NCI-H526 treated with DMSO at 0.1 percent for 48 hours (cell line): Measurements from ENCODE around the gene CPED1.

ENCODE experiments used
- DNase-seq: peaks from one replicate; lab custom pipeline; 2025; lab: John Stamatoyannopoulos, UW

The CPED1 gene

DNA sequence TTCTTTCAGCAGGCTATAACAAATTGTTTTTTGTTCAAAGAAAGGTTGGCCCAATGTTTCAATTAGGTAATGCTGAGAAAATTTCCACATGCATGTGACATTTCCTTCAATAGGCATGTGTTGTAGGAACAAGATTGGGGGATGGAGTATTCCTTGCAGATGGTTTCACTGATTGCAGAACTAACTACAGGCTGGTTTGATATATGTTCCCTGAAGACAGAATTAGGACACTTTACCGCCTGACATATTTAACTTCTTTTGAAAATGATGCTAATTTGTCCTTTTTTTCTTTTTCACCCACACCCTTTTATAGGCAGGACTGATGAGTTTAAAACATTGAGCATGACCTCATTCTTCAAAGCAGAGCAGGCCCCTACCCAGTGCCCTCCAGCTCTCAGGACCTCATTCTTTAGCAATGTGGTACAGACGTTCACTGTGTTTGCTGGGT, 163.3 kb downstream of the CPED1 start:
- no peak for DNase-seq

- DNase-seq: no peak
These were observed 164.9 kb downstream of the CPED1 start for GRCh38 chr7:121153411-121153810.

GRCh38 chr7:121153995-121154394, 165.5 kb downstream of the CPED1 start:
- no peak for DNase-seq

DNA sequence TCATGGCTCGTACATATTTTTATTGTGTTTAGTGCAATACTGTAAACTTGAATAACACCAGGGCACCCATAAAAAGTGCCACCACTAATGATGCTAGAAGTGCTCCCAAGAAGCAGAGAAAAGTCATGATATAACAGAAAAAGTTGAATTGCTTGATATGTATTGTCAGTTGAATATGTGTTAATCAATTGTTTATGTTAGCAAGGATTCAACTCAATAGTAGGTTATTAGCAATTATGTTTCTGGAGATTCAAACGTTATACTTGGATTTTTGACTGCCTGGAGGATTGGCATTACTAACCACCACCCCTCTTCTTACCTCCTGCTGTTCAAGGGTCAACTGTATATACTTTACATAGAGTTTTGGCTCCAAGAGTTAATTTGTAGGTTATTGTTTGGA, 168.3 kb downstream of the CPED1 start:
- no peak for DNase-seq

DNA sequence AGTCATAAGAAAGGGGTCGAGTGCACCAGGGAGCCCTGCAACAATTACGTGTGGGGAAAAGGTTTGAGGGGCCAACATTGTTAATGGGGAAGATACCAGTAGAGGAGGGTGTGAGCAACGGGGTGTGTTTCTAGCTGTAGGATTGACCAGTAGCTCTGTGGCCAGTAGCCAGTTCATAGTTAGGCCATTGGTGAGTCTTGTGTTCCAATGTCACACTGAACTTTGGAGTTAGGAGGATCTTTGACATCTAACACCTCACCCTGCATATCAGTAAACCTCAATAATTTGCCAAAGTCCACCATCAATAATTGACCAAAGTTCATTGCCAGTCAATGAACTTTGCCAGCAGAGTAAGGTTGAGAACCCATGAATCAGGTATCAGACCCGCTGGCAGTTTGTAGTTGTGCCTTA, 168.8 kb downstream of the CPED1 start:
- no peak for DNase-seq

- no peak for DNase-seq
These were observed 169.5 kb downstream of the CPED1 start for GRCh38 chr7:121157885-121158590.

DNA sequence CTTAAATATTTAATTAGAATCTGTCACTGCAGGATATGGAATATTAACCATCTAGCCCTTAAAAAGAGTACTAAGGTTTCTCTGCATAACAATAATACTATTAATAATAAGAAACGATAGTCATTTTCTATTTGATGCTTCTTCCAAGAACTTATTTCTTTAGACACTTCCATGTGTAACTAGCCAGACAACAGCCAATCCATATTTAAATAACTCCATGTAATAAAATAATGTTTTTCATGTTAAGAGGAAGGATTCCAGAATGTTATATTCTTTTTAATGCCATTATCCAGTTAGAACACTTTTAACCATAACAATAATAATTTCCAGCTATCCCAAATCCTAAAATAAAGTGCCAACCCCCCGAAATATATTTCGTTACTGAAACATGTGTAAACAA, 170.2 kb downstream of the CPED1 start:
- no peak for DNase-seq

DNA sequence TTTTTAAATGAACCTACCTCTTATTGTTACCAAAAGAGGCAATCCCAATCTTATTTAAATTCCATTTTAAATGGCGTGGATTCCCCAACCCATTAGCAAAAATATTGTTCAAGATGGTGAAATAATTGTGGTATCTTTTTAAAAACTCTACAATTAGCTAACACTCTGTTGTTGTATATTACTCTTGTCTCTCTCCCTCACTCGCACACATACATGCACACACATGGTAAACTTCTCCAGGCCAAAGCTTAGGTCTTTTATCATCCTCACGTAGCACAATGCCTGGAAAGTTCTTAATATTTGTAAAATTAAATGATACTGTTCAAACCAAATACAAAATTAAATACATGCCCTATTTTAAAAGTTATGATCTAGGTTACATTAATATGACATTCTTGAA, 171.0 kb downstream of the CPED1 start:
- DNase-seq: no peak

DNA sequence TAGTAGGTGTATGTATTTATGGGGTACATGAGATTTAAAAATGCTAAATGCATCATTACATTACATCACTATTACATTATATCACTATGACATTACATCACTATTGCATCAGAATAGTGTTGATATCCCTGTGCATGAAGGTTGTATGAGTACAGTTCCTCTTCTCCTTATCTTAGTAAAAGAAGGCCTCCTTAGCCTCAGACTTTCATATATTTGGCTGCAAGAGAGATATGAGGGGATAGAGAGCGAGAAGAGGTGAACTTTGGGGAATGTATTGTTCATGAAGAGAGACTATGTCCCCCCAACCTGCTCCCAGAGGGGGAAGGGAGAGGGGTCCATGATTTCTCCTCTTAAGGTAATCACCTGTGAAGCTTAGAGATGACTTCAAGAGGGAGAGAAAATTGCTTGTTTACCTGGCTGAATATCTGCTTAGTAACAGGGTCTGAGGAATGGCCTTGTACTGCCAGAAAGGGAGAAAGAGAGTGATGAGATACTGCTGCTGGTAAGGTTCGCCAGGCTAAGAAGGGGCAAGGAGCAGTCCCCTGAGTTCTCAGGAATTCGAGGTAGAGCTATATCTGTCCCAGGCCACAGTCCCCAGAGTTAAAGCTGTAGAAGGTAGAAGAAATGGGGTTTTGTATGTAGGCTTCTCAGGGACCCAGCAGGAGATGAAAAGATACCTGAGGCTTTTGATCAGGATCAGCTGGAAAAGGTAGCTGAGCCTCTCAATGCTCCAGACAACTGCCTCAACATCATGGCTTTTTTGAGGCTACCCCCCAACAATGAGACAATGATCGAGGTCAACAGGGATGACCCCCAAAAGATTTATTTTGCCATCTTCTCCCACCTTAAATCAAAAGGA, 171.9 kb downstream of the CPED1 start:
- no peak for DNase-seq

GRCh38 chr7:121163699-121164098, 175.2 kb downstream of the CPED1 start:
- no peak for DNase-seq

DNA sequence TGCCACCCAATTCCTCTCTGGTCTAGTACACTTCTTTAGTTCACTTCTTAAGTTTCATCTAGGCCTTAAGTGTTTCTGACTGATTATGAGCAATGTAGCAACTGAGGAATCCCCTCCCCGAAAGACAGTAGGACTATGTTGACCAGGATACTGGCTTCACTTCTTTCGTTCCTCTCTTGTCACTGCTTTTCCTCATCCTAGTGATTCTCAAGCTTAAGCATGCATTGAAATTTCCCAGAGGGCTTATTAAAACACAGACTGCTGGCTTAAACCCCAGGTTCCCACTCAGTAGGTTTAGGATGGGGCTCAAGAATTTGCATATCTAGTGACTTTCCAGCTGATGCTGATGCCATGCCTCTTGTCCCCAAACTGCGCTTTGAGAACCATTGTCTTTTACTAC, 175.7 kb downstream of the CPED1 start:
- DNase-seq: no peak

- no peak for DNase-seq
These were observed 178.4 kb downstream of the CPED1 start for GRCh38 chr7:121166916-121167315.

GRCh38 chr7:121167971-121168370, 179.5 kb downstream of the CPED1 start:
- no peak for DNase-seq

DNA sequence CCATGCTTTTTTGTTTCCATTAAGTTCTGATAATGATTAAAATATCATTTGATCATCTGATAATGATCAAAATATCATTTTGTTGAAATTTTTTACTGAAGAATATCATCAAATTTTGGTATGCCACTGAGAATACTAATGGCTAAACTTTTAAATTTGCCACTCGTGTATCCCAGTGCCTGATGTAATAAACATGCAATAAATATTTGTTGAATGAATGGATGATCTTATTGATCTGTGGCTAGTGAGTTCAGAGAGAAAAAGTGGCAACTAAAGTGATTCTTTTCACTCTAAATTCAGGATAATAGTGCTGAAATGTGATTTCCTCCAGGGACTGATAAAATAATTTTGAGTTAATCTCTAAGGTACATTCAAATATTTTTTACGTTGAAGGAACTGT, 181.0 kb downstream of the CPED1 start:
- DNase-seq: no peak

- DNase-seq: no peak
These were observed 184.0 kb downstream of the CPED1 start for GRCh38 chr7:121172484-121172883.

DNA sequence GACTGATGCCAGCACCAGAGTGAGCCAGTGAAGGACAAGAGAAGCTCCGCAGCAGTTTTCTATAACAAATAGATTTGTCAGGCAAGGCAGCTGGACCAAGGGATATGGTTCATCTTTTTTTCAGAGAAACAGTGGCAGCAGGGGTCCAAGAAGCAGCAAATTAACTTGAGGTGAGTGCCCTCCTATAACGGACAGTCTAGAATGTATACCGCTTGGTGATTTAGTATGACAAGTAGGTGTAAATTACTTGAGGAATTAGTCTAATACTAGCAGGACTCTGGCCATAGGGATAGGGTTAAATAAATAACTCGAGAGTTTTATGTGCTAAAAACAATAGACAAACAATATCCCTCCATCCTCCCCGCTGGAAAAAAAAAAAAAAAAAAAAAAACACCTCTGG, 187.3 kb downstream of the CPED1 start:
- DNase-seq: no peak

- DNase-seq: no peak
These were observed 189.9 kb downstream of the CPED1 start for GRCh38 chr7:121178452-121178851.

DNA sequence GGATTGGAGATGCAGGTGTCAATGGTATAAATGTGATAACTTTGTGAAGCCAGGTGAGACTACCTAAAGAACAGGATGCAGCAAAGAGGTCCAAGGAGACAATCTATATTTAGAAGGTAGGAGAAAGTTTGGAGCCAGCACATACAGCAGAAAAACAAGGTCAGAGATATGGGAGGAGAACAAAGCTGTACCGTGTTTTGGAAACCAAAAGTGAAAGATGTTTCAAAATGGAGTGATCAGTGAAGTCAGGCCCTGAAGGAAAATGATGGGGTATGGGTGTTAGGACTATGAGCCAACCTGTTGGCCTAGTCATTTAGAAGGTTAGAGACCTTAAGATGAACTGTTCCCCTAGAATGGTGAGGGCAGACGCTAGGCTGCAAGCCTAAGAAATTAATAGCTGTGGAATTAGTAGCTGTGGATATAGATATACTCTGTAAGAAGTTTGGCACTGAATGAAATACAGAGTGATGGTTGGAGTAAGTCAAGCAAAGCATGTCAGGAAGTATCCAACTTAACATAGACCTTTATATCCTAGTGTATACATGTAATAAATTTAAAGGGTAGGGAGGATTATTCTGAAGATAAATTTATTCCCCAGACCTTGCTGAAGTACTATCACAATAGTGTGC, 190.5 kb downstream of the CPED1 start:
- no peak for DNase-seq

GRCh38 chr7:121180436-121181063, 192.0 kb downstream of the CPED1 start:
- no peak for DNase-seq

- no peak for DNase-seq
These were observed 192.8 kb downstream of the CPED1 start for GRCh38 chr7:121181357-121181756.

DNA sequence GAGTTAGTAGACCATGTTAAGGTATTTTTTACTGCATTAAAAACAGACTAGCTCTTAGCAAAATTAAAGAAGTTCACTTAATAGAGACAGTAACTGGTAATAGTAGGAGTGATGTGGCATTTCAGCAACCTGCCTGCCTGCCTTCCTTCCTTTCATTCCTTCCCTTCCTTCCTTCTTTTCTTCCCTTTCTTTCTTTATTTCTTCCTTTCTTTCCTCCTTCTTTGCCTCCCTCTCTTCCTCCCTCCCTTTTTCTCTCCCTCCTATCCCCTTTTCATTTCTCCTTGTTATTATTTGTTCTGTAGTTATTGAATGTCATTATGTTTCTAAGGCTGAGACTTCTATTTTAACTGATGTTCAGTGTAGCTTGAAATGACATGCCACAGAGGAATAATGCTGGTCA, 193.8 kb downstream of the CPED1 start:
- DNase-seq: no peak

GRCh38 chr7:121182902-121183301, 194.4 kb downstream of the CPED1 start:
- DNase-seq: no peak
